IPS-20b (cell line): ENCODE results near the gene ST7.

Source experiments
- H3K27ac ChIP-seq: one replicate; pipeline ENCODE4 v1.5.1; 2013; ENCODE audit warnings: low read length
- H3K27me3 ChIP-seq: 2 replicates; pipeline ENCODE4 v1.6.1; 2013; ENCODE audit warnings: mild to moderate bottlenecking, low read length, inconsistent platforms; ENCODE audit not compliant: insufficient read depth
- H3K36me3 ChIP-seq: 2 replicates; pipeline ENCODE4 v1.6.1; 2013; ENCODE audit warnings: low read depth, mild to moderate bottlenecking, inconsistent platforms, low read length, moderate library complexity; ENCODE audit not compliant: insufficient read depth
- H3K4me1 ChIP-seq: 2 replicates; pipeline ENCODE4 v1.6.1; 2013; ENCODE audit warnings: mild to moderate bottlenecking, control low read depth, inconsistent platforms, low read length, moderate library complexity; ENCODE audit not compliant: insufficient read depth
- H3K4me3 ChIP-seq: 2 replicates; pipeline ENCODE4 v1.5.1; 2013; ENCODE audit warnings: mild to moderate bottlenecking, low read length, inconsistent platforms
- H3K9ac ChIP-seq: 2 replicates; pipeline ENCODE4 v1.6.1; 2013; ENCODE audit warnings: low read depth, mild to moderate bottlenecking, inconsistent platforms, low read length, moderate library complexity
- H3K9me3 ChIP-seq: 2 replicates; pipeline ENCODE4 v1.6.1; 2013; ENCODE audit warnings: mild to moderate bottlenecking, low read depth, low read length, inconsistent platforms; ENCODE audit not compliant: insufficient read depth

ST7 gene

GRCh38 chr7:117001283-117001682 is 48.0 kb downstream of the ST7 start:
- Histone ChIP-seq H3K4me3 (no peak overlapping the region), H3K27ac (no peak overlapping the region), H3K4me1 (peaks cover 3% of the 10 kb centered on the region; the same call in 1 of the 2 replicates), H3K9ac (no peak overlapping the region), H3K9me3 (no peaks in the 10 kb centered on the region; the same call in 1 of the 2 replicates), H3K36me3 (no peaks in the 10 kb centered on the region), H3K27me3 (no peaks in the 10 kb centered on the region)

GRCh38 chr7:117004899-117005298 is 51.6 kb downstream of the ST7 start:
- no peaks in the 10 kb centered on the region for H3K9me3 ChIP-seq
- peaks cover 3% of the 10 kb centered on the region; the same call in 1 of the 2 replicates for H3K4me1 ChIP-seq
- no peak overlapping the region for H3K4me3 ChIP-seq
- no peaks in the 10 kb centered on the region for H3K36me3 ChIP-seq
- H3K27me3 ChIP-seq, result no peaks in the 10 kb centered on the region
- no peak overlapping the region for H3K27ac ChIP-seq
- no peak overlapping the region for H3K9ac ChIP-seq

GRCh38 chr7:117005449-117005848 is 52.1 kb downstream of the ST7 start:
- H3K9ac ChIP-seq, result no peak overlapping the region
- H3K36me3 ChIP-seq, result no peaks in the 10 kb centered on the region
- no peaks in the 10 kb centered on the region for H3K9me3 ChIP-seq
- no peak overlapping the region for H3K27ac ChIP-seq
- no peaks in the 10 kb centered on the region for H3K27me3 ChIP-seq
- peaks cover 3% of the 10 kb centered on the region; the same call in 1 of the 2 replicates for H3K4me1 ChIP-seq
- no peak overlapping the region for H3K4me3 ChIP-seq

- Histone ChIP-seq H3K36me3 (no peaks in the 10 kb centered on the region), H3K9ac (no peak overlapping the region), H3K4me1 (no peaks in the 10 kb centered on the region), H3K4me3 (no peak overlapping the region), H3K27ac (no peak overlapping the region), H3K9me3 (no peaks in the 10 kb centered on the region), H3K27me3 (no peaks in the 10 kb centered on the region)
Measured at GRCh38 chr7:117006907-117007684, 53.8 kb downstream of the ST7 start.

- Histone ChIP-seq H3K27ac (no peak overlapping the region), H3K27me3 (no peaks in the 10 kb centered on the region), H3K9ac (no peak overlapping the region), H3K4me3 (no peak overlapping the region), H3K36me3 (no peaks in the 10 kb centered on the region), H3K9me3 (no peaks in the 10 kb centered on the region), H3K4me1 (no peaks in the 10 kb centered on the region)
Measured at GRCh38 chr7:117008118-117008885, 55.0 kb downstream of the ST7 start.

GRCh38 chr7:117008886-117009531 is 55.7 kb downstream of the ST7 start:
- no peak overlapping the region for H3K4me3 ChIP-seq
- H3K27ac ChIP-seq, result no peak overlapping the region
- H3K36me3 ChIP-seq, result no peaks in the 10 kb centered on the region
- no peaks in the 10 kb centered on the region for H3K27me3 ChIP-seq
- H3K9me3 ChIP-seq, result no peaks in the 10 kb centered on the region
- H3K9ac ChIP-seq, result no peak overlapping the region
- no peaks in the 10 kb centered on the region for H3K4me1 ChIP-seq

- H3K9me3 ChIP-seq, result no peaks in the 10 kb centered on the region
- no peak overlapping the region for H3K4me3 ChIP-seq
- no peaks in the 10 kb centered on the region for H3K27me3 ChIP-seq
- H3K36me3 ChIP-seq, result no peaks in the 10 kb centered on the region
- H3K9ac ChIP-seq, result no peak overlapping the region
- no peak overlapping the region for H3K27ac ChIP-seq
- H3K4me1 ChIP-seq, result no peaks in the 10 kb centered on the region
Measured at GRCh38 chr7:117009705-117010361, 56.5 kb downstream of the ST7 start.

GRCh38 chr7:117010375-117011133 is 57.3 kb downstream of the ST7 start:
- no peak overlapping the region for H3K4me3 ChIP-seq

GRCh38 chr7:117011419-117012260 is 58.3 kb downstream of the ST7 start:
- H3K9me3 ChIP-seq, result no peaks in the 10 kb centered on the region
- no peak overlapping the region for H3K27ac ChIP-seq
- no peaks in the 10 kb centered on the region for H3K4me1 ChIP-seq
- H3K9ac ChIP-seq, result no peak overlapping the region
- no peaks in the 10 kb centered on the region for H3K36me3 ChIP-seq
- H3K4me3 ChIP-seq, result no peak overlapping the region
- H3K27me3 ChIP-seq, result no peaks in the 10 kb centered on the region

More at GRCh38 chr7:117010375-117011133, 57.3 kb downstream of the ST7 start:
- H3K27me3 ChIP-seq, result no peaks in the 10 kb centered on the region
- no peaks in the 10 kb centered on the region for H3K9me3 ChIP-seq
- no peak overlapping the region for H3K27ac ChIP-seq
- no peak overlapping the region for H3K9ac ChIP-seq
- H3K4me1 ChIP-seq, result no peaks in the 10 kb centered on the region
- no peaks in the 10 kb centered on the region for H3K36me3 ChIP-seq

GRCh38 chr7:117012284-117012683 is 59.0 kb downstream of the ST7 start:
- no peaks in the 10 kb centered on the region for H3K9me3 ChIP-seq
- H3K27ac ChIP-seq, result no peak overlapping the region
- no peak overlapping the region for H3K9ac ChIP-seq
- no peaks in the 10 kb centered on the region for H3K36me3 ChIP-seq
- H3K4me3 ChIP-seq, result no peak overlapping the region
- H3K4me1 ChIP-seq, result no peaks in the 10 kb centered on the region
- H3K27me3 ChIP-seq, result no peaks in the 10 kb centered on the region
